GM12878 (cell line): Measurements from ENCODE around the gene TTC17. TPM values are rescaled to one million over a fixed set of nuclear protein-coding genes. Genes with fewer than 3 reads are reported as not detected.

Source experiments
- CEBPB ChIP-seq, 2 experiments: fragments of 150-350 bp in 1 of 2; IDR thresholded peaks; 2 replicates each; pipeline ENCODE4 v1.6.1; 2012 to 2014; ENCODE audit warnings: low read depth in 2 of 2, low read length in 2 of 2, borderline replicate concordance in 1 of 2, inconsistent platforms in 1 of 2
- IKZF1 ChIP-seq: fragments of 450-650 bp; conservative IDR thresholded peaks from 2 replicates; pipeline ENCODE4 v1.6.1; 2017; ENCODE audit warnings: antibody characterized with exemption, mild to moderate bottlenecking
- KAT2A ChIP-seq: conservative IDR thresholded peaks from 2 replicates; pipeline ENCODE4 v1.6.1; 2011; ENCODE audit warnings: low read depth, low read length; ENCODE audit not compliant: control insufficient read depth
- MTA2 ChIP-seq: fragments of 450-650 bp; IDR thresholded peaks from 2 replicates; pipeline ENCODE4 v1.6.1; 2016; ENCODE audit warnings: low read depth, mild to moderate bottlenecking, moderate library complexity
- POLR2A ChIP-seq: IDR thresholded peaks from 2 replicates; pipeline ENCODE4 v1.6.1; 2011; ENCODE audit warnings: low read depth, mild to moderate bottlenecking, low read length
- POLR2AphosphoS2 ChIP-seq: IDR thresholded peaks from 2 replicates; pipeline ENCODE4 v1.6.1; 2011; ENCODE audit warnings: low read depth, mild to moderate bottlenecking, low read length, improper control_type of control experiment, moderate library complexity
- RELA ChIP-seq: fragments of 450-650 bp; IDR thresholded peaks from 2 replicates; pipeline ENCODE4 v1.8.0; 2014; ENCODE audit warnings: borderline replicate concordance; ENCODE audit not compliant: partially characterized antibody
- TAF1 ChIP-seq: IDR thresholded peaks from 2 replicates; pipeline ENCODE4 v1.6.1; 2011; ENCODE audit warnings: mild to moderate bottlenecking, low read depth, low read length, borderline replicate concordance
- ZSCAN29 ChIP-seq: fragments of 450-650 bp; IDR thresholded peaks from 2 replicates; pipeline ENCODE4 v1.6.1; 2017; ENCODE audit warnings: mild to moderate bottlenecking, moderate library complexity
- polyA plus RNA-seq, 11 experiments: library from polyadenylated mRNA; depleted of rRNA in 4 of 11; unstranded in 6 of 11; stranded (reverse) in 5 of 11; fragments of >200 nt; fragmentation: Nextera tagmentation in 4 of 11; fragmentation: Illumina TruSeq in 1 of 11; extraction: Ambion mirVana in 4 of 11; extraction: Trizol in 1 of 11; gene quantifications; 1 replicate in 1 of 11; 2 replicates in 10 of 11; pipeline versions ENCODE4 v1.2.1 to v1.2.3, GENCODE V29; 2011 to 2016; ENCODE audit warnings: inconsistent platforms in 2 of 11, missing spikeins in 2 of 11, low read depth in 1 of 11
- total RNA-seq, 4 experiments: library from RNA; depleted of rRNA in 3 of 4; stranded (reverse); fragments of >200 nt in 3 of 4; fragmentation: Illumina TruSeq in 1 of 4; extraction: Trizol in 1 of 4; gene quantifications; 2 replicates each; pipeline versions ENCODE4 v1.2.1 to v1.2.3, GENCODE V29; 2013 to 2021
- TF ChIP-seq, protein P1 (sequence below): IDR thresholded peaks from 2 replicates; pipeline ENCODE4 v1.6.1; 2012; ENCODE audit warnings: low read depth, low read length, improper control_type of control experiment
- TF ChIP-seq, protein P2 (sequence below): fragments of 450-650 bp; IDR thresholded peaks from 2 replicates; pipeline ENCODE4 v1.6.1; 2016; ENCODE audit warnings: mild to moderate bottlenecking, moderate library complexity, borderline replicate concordance
- TF ChIP-seq, protein P3 (sequence below): fragments of 450-650 bp; formaldehyde crosslinking; IDR thresholded peaks from 2 replicates; pipeline ENCODE4 v1.4.0; 2020; ENCODE audit warnings: mild to moderate bottlenecking, moderate library complexity
- TF ChIP-seq, protein P4 (sequence below): fragments of 450-650 bp; IDR thresholded peaks from 2 replicates; pipeline ENCODE4 v1.6.1; 2017; ENCODE audit warnings: low read depth, mild to moderate bottlenecking, moderate library complexity
- TF ChIP-seq, protein P5 (sequence below): fragments of 450-650 bp; IDR thresholded peaks from 2 replicates; pipeline ENCODE4 v1.6.1; 2017; ENCODE audit warnings: borderline replicate concordance
- TF ChIP-seq, protein P6 (sequence below): IDR thresholded peaks from 2 replicates; pipeline ENCODE4 v1.6.1; 2011; ENCODE audit warnings: mild to moderate bottlenecking, low read depth, low read length, moderate library complexity; ENCODE audit not compliant: insufficient replicate concordance

The TTC17 gene
- total and polyA plus RNA-seq, 10 of the 15 experiments (the other 5 are each of a cell fraction or from before 2014, with no cell fraction given), result 15.9 to 116 (median 41.5) TPM

DNA sequence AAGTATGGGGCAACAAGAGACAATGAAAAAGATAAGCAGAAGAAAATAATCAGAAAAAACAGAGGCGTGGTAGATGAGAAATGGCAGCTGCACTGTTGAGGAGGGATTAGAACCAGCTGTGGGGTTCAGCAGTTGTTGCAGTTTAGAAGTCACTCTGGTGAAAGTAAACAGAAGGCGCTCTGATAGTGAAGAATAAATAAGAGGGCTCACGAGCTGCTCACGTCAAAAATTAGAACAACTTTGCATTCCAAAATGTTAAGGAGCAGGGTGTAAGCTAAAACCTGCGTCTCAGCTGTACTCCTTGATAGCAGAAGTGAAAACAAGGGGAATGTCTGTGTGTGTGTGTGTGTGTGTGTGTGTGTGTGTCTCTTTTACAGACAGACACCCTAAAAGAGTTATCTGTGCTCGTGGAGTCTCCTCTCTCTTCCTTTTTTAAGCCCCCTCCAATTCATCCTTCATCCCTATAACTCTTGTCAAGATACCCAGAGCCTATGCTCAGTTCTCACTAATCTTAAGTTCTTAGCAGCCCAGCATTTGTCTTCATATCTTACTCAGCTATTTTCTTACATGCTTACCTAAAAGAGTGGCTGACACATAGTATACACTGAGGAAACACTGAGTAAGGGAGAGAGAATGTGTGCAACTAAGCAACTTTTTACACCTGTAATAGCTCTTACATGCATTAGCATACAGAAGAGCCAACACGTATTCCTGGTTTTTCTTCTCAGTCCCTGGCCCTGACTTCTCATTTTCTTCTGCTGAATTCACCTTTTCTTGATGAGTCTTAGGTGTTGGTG lies 8.9 kb downstream of the TTC17 start (continued):
- TF ChIP-seq POLR2AphosphoS2, result no peak
- TF ChIP-seq MTA2, result peak; percentile 15; the same call in 1 of the 2 replicates
- no peak for TF ChIP-seq ZSCAN29
- TF ChIP-seq IKZF1, result 0 out of 2 replicates have a peak, but pooled peaks have one; percentile 22
- TF ChIP-seq CEBPB (IDR thresholded peaks at IDR 0.05; ENCODE audit: borderline replicate concordance in 1 of 2, low read depth in 2 of 2, low read length in 2 of 2), result no peak
- no peak for TF ChIP-seq KAT2A
- TF ChIP-seq, protein P1, sequence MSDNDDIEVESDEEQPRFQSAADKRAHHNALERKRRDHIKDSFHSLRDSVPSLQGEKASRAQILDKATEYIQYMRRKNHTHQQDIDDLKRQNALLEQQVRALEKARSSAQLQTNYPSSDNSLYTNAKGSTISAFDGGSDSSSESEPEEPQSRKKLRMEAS, result no peak
- TF ChIP-seq, protein P2, sequence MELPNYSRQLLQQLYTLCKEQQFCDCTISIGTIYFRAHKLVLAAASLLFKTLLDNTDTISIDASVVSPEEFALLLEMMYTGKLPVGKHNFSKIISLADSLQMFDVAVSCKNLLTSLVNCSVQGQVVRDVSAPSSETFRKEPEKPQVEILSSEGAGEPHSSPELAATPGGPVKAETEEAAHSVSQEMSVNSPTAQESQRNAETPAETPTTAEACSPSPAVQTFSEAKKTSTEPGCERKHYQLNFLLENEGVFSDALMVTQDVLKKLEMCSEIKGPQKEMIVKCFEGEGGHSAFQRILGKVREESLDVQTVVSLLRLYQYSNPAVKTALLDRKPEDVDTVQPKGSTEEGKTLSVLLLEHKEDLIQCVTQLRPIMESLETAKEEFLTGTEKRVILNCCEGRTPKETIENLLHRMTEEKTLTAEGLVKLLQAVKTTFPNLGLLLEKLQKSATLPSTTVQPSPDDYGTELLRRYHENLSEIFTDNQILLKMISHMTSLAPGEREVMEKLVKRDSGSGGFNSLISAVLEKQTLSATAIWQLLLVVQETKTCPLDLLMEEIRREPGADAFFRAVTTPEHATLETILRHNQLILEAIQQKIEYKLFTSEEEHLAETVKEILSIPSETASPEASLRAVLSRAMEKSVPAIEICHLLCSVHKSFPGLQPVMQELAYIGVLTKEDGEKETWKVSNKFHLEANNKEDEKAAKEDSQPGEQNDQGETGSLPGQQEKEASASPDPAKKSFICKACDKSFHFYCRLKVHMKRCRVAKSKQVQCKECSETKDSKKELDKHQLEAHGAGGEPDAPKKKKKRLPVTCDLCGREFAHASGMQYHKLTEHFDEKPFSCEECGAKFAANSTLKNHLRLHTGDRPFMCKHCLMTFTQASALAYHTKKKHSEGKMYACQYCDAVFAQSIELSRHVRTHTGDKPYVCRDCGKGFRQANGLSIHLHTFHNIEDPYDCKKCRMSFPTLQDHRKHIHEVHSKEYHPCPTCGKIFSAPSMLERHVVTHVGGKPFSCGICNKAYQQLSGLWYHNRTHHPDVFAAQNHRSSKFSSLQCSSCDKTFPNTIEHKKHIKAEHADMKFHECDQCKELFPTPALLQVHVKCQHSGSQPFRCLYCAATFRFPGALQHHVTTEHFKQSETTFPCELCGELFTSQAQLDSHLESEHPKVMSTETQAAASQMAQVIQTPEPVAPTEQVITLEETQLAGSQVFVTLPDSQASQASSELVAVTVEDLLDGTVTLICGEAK, result no peak
- TF ChIP-seq TAF1, result no peak
- TF ChIP-seq, protein P3, sequence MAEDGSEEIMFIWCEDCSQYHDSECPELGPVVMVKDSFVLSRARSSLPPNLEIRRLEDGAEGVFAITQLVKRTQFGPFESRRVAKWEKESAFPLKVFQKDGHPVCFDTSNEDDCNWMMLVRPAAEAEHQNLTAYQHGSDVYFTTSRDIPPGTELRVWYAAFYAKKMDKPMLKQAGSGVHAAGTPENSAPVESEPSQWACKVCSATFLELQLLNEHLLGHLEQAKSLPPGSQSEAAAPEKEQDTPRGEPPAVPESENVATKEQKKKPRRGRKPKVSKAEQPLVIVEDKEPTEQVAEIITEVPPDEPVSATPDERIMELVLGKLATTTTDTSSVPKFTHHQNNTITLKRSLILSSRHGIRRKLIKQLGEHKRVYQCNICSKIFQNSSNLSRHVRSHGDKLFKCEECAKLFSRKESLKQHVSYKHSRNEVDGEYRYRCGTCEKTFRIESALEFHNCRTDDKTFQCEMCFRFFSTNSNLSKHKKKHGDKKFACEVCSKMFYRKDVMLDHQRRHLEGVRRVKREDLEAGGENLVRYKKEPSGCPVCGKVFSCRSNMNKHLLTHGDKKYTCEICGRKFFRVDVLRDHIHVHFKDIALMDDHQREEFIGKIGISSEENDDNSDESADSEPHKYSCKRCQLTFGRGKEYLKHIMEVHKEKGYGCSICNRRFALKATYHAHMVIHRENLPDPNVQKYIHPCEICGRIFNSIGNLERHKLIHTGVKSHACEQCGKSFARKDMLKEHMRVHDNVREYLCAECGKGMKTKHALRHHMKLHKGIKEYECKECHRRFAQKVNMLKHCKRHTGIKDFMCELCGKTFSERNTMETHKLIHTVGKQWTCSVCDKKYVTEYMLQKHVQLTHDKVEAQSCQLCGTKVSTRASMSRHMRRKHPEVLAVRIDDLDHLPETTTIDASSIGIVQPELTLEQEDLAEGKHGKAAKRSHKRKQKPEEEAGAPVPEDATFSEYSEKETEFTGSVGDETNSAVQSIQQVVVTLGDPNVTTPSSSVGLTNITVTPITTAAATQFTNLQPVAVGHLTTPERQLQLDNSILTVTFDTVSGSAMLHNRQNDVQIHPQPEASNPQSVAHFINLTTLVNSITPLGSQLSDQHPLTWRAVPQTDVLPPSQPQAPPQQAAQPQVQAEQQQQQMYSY (CRISPR knock-in tag), result no peak
- TF ChIP-seq, protein P4, sequence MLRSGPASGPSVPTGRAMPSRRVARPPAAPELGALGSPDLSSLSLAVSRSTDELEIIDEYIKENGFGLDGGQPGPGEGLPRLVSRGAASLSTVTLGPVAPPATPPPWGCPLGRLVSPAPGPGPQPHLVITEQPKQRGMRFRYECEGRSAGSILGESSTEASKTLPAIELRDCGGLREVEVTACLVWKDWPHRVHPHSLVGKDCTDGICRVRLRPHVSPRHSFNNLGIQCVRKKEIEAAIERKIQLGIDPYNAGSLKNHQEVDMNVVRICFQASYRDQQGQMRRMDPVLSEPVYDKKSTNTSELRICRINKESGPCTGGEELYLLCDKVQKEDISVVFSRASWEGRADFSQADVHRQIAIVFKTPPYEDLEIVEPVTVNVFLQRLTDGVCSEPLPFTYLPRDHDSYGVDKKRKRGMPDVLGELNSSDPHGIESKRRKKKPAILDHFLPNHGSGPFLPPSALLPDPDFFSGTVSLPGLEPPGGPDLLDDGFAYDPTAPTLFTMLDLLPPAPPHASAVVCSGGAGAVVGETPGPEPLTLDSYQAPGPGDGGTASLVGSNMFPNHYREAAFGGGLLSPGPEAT, result peak; percentile 57; the same call in 1 of the 2 replicates
- TF ChIP-seq, protein P5, sequence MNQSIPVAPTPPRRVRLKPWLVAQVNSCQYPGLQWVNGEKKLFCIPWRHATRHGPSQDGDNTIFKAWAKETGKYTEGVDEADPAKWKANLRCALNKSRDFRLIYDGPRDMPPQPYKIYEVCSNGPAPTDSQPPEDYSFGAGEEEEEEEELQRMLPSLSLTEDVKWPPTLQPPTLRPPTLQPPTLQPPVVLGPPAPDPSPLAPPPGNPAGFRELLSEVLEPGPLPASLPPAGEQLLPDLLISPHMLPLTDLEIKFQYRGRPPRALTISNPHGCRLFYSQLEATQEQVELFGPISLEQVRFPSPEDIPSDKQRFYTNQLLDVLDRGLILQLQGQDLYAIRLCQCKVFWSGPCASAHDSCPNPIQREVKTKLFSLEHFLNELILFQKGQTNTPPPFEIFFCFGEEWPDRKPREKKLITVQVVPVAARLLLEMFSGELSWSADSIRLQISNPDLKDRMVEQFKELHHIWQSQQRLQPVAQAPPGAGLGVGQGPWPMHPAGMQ, result no peak
- TF ChIP-seq RELA, result peak; percentile 15
- TF ChIP-seq, protein P6, sequence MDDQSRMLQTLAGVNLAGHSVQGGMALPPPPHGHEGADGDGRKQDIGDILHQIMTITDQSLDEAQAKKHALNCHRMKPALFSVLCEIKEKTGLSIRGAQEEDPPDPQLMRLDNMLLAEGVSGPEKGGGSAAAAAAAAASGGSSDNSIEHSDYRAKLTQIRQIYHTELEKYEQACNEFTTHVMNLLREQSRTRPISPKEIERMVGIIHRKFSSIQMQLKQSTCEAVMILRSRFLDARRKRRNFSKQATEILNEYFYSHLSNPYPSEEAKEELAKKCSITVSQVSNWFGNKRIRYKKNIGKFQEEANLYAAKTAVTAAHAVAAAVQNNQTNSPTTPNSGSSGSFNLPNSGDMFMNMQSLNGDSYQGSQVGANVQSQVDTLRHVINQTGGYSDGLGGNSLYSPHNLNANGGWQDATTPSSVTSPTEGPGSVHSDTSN, result no peak
- TF ChIP-seq POLR2A, result no peak
